OCI-LY7 (cell line): ENCODE data around the gene SERPINA4.

Experiments
- EZH2phosphoT487 ChIP-seq: fragments of 200-600 bp; sonication (generic); IDR thresholded peaks from 2 replicates; pipeline ENCODE4 v1.6.1; 2018; ENCODE audit warnings: low read depth, borderline replicate concordance, mild to moderate bottlenecking, mixed run types, antibody characterized with exemption, low read length, moderate library complexity, mixed read lengths
- TF ChIP-seq, protein P1 (sequence below): fragments of 200-600 bp; sonication (generic); conservative IDR thresholded peaks from 2 replicates; pipeline ENCODE4 v1.5.1; 2014; ENCODE audit warnings: mild to moderate bottlenecking, antibody characterized with exemption, low read length, moderate library complexity, mixed read lengths

DNA sequence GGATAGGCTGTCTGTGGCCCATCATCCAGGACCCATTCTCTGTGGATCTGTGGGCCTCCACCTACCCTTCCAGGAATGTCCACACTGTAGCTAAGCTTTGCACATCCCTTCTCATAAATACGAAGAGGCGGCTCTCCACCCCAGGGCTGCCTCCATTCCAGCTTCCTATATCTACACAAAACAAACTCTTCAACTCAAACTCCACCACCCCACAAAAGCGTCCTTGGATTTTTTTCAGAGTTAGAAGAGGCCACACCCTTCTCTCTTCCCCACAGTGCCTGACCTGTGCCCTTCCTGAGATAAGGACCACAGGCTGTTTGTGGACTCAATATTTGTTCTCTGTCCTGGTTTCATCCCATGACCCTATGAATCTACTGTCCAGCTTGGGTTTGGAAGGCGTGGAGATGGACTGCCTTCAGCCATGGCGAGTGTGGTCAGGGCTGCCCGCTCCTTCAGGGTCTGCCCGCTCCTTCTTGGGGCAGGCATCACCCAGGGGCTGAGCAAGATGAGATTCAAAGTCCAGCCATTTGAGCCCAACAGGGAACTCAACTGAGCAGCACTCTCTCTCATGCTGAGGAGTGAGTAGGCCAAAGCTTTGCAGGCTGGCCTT is 39.0 kb upstream of the SERPINA4 start:
- TF ChIP-seq, protein P1, sequence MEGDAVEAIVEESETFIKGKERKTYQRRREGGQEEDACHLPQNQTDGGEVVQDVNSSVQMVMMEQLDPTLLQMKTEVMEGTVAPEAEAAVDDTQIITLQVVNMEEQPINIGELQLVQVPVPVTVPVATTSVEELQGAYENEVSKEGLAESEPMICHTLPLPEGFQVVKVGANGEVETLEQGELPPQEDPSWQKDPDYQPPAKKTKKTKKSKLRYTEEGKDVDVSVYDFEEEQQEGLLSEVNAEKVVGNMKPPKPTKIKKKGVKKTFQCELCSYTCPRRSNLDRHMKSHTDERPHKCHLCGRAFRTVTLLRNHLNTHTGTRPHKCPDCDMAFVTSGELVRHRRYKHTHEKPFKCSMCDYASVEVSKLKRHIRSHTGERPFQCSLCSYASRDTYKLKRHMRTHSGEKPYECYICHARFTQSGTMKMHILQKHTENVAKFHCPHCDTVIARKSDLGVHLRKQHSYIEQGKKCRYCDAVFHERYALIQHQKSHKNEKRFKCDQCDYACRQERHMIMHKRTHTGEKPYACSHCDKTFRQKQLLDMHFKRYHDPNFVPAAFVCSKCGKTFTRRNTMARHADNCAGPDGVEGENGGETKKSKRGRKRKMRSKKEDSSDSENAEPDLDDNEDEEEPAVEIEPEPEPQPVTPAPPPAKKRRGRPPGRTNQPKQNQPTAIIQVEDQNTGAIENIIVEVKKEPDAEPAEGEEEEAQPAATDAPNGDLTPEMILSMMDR: no peak
- TF ChIP-seq EZH2phosphoT487: no peak
